Measurements from ENCODE around the gene GTF2F1. TPM values are rescaled to one million over a fixed set of nuclear protein-coding genes. Genes with fewer than 3 reads are reported as not detected.

The GTF2F1 gene
- 61.2 and 67.2 TPM in 2 replicates for total RNA-seq (2021)
- long read RNA-seq, transcript GTF2F1-201 (13 exons, 2,731 nt): major isoform, 222 of 274 reads
- long read RNA-seq, partial matches to known transcripts: 16 of 274 reads
- long read RNA-seq, other reads (novel, unspliced or antisense): 36 of 274 reads

GRCh38 chr19:6393074-6393982 is at the start of gene GTF2F1:
TSS of gene GTF2F1 (minus strand) at chr19:6393164. CDS start at chr19:6392995, 169 bp downstream.
- Histone ChIP-seq H3K23ac (ENCODE audit: insufficient read length, low read depth, low read length) (no peak within 1 kb of the TSS), H3K9me3 (ENCODE audit: control insufficient read depth, low read depth, low read length) (no peaks in the 10 kb centered on the region), H3K18ac (ENCODE audit: insufficient read length, low read depth, low read length) (peak within 1 kb of the TSS; percentile 68), H3K27ac (ENCODE audit: insufficient read length, low read depth, low read length) (no peak within 1 kb of the TSS), H3K79me1 (ENCODE audit: insufficient read depth, low read depth, low read length, poor library complexity, severe bottlenecking) (peaks cover 9% of the 10 kb centered on the region), H4K8ac (replicated peaks; ENCODE audit: insufficient read length, low read depth, low read length) (no peak within 1 kb of the TSS), H3K27me3 (ENCODE audit: insufficient read depth, low read length) (no peaks in the 10 kb centered on the region), H2BK20ac (ENCODE audit: low read depth, low read length, poor library complexity, severe bottlenecking) (no peak within 1 kb of the TSS), H4K91ac (ENCODE audit: insufficient read length, low read depth, low read length) (no peak within 1 kb of the TSS), H4K20me1 (ENCODE audit: control insufficient read depth, insufficient read depth, insufficient read length) (no peaks in the 10 kb centered on the region), H3K14ac (ENCODE audit: insufficient read depth, low read length) (peak within 1 kb of the TSS; percentile 62), H4K5ac (ENCODE audit: insufficient read length, low read depth, low read length) (no peak within 1 kb of the TSS), H2BK15ac (ENCODE audit: low read depth, low read length) (no peak within 1 kb of the TSS), H2BK12ac (ENCODE audit: insufficient read length, low read depth, low read length) (no peak within 1 kb of the TSS), H2AFZ (ENCODE audit: low read length) (no peak within 1 kb of the TSS), H2BK5ac (ENCODE audit: insufficient read length, low read length) (no peak within 1 kb of the TSS), H3T11ph (ENCODE audit: low read length) (no peak within 1 kb of the TSS), H3K4me2 (ENCODE audit: insufficient read depth, insufficient read length, low read length) (peak within 1 kb of the TSS; percentile 90), H3K79me2 (ENCODE audit: insufficient read depth, low read length) (peaks cover 3% of the 10 kb centered on the region; the same call in 1 of the 2 replicates), H3K56ac (ENCODE audit: insufficient read length, low read depth, low read length) (no peak within 1 kb of the TSS), H3K4ac (ENCODE audit: low read depth, low read length) (no peak within 1 kb of the TSS), H3K23me2 (ENCODE audit: insufficient read length, low read depth, low read length, poor library complexity, severe bottlenecking) (peaks cover 6% of the 10 kb centered on the region), H3K4me1 (ENCODE audit: insufficient read depth, low read length) (peaks cover 3% of the 10 kb centered on the region; the same call in 1 of the 2 replicates), H2BK120ac (ENCODE audit: low read depth, low read length, poor library complexity, severe bottlenecking) (peak within 1 kb of the TSS; percentile 53), H2AK5ac (ENCODE audit: insufficient read length, low read length) (no peak within 1 kb of the TSS), H3K9ac (ENCODE audit: extremely low read depth, insufficient read length, low read length) (peak within 1 kb of the TSS; percentile 64)
- no peaks in the 10 kb centered on the region for H3K9me3 Mint-ChIP-seq
- TF ChIP-seq CTCF (conservative IDR thresholded peaks at IDR 0.05): peak; percentile 26; the same call in 1 of the 3 replicates
- H3K27ac Mint-ChIP-seq: peak within 1 kb of the TSS; percentile 94 to 98 (median 98)
- H3K4me3 Mint-ChIP-seq: peak within 1 kb of the TSS; percentile 97
- H3K36me3 Mint-ChIP-seq (ENCODE audit: insufficient read depth in 1 of 3, low read depth in 3 of 3): peaks cover 8 to 24% (median 20%) of the 10 kb centered on the region in 3 experiments
- no peaks in the 10 kb centered on the region for H3K27me3 Mint-ChIP-seq (ENCODE audit: low read depth)
- peak; percentile 95 for DNase-seq
- peaks cover 18 to 26% of the 10 kb centered on the region in 2 experiments for H3K4me1 Mint-ChIP-seq
- no CpG with 5 or more reads among the region's 69 CpGs for WGBS (ENCODE audit: extremely low coverage, insufficient read length, low lambda C conversion rate)
